Spinal cord (tissue), 10 donors: Measurements from ENCODE around the gene PRDM15. TPM values are rescaled to one million over a fixed set of nuclear protein-coding genes. Genes with fewer than 3 reads are reported as not detected.

Experiments
- DNase-seq, 6 donors: peaks; one replicate each; pipeline versions ENCODE4 v3.0.0 to v3.0.0-alpha.2; 2013 to 2015; ENCODE audit warnings: low spot score in 6 of 6, low read depth in 4 of 6
- H3K27ac ChIP-seq: one replicate; pipeline ENCODE4 v1.5.1; 2013; ENCODE audit warnings: low read depth, low read length, control low read depth
- H3K27me3 ChIP-seq: one replicate; pipeline ENCODE4 v1.6.1; 2013; ENCODE audit warnings: low read length; ENCODE audit not compliant: control insufficient read depth, insufficient read depth
- H3K36me3 ChIP-seq: one replicate; pipeline ENCODE4 v1.6.1; 2013; ENCODE audit warnings: low read length; ENCODE audit not compliant: control insufficient read depth, insufficient read depth
- H3K4me1 ChIP-seq: one replicate; pipeline ENCODE4 v1.6.1; 2013; ENCODE audit warnings: low read length; ENCODE audit not compliant: control insufficient read depth, insufficient read depth
- H3K4me3 ChIP-seq: one replicate; pipeline ENCODE4 v1.5.1; 2013; ENCODE audit warnings: low read depth, low read length, control low read depth
- H3K9me3 ChIP-seq: one replicate; pipeline ENCODE4 v1.6.1; 2013; ENCODE audit warnings: low read length; ENCODE audit not compliant: control insufficient read depth, insufficient read depth
- WGBS: methylation state at CpG from one replicate; pipeline ENCODE4 v1.1.5; 2013; ENCODE audit warnings: missing lambda C conversion rate; ENCODE audit not compliant: insufficient coverage; 5-methylcytosine and 5-hydroxymethylcytosine counted together
- polyA plus RNA-seq, 2 donors: library from polyadenylated mRNA; unstranded; fragments of 120-200 nt; gene quantifications; one replicate each; pipeline ENCODE4 v1.2.1, GENCODE V29; 2013; ENCODE audit not compliant: insufficient read length in 2 of 2
- total RNA-seq, 2 donors: library from RNA; depleted of rRNA in 1 of 2; stranded (reverse); fragments of 120-200 nt in 1 of 2; fragments of >200 nt in 1 of 2; gene quantifications; one replicate each; pipeline versions ENCODE4 v1.2.3 to v1.2.4, GENCODE V29; 2013 to 2014
- donor health status: healthy.

PRDM15 gene
- total and polyA plus RNA-seq, 4 donors, result 4.1 to 7.1 (median 6.3) TPM

DNA sequence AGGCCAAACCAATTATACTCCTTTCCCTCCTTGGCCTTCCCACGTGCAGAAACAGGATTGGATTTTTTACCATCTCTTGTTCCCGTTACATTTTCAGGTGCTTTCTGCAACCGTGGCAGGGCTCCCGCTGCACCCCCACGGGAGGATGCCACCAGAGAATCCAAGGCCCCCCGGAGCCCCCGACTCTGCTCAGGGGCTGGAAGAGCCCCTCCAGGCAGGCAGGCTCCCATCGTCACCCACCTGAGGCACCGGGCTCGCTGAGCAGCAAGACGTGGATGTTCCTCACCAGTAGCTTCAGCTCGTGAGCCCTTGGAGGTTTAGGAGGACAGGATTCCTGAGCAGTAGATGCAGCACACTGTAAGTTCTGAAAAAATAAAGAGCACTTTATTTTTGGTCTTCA is 35.2 kb upstream of the PRDM15 start:
- peaks cover 3% of the 10 kb centered on the region for H3K4me1 ChIP-seq
- WGBS, result 91% methylated on average over 12 of the region's 12 CpGs
- H3K4me3 ChIP-seq, result no peak overlapping the region
- peaks cover 62% of the 10 kb centered on the region for H3K36me3 ChIP-seq
- no peaks in the 10 kb centered on the region for H3K9me3 ChIP-seq
- no peaks in the 10 kb centered on the region for H3K27me3 ChIP-seq
- DNase-seq, result no peak
- H3K27ac ChIP-seq, result no peak overlapping the region

DNA sequence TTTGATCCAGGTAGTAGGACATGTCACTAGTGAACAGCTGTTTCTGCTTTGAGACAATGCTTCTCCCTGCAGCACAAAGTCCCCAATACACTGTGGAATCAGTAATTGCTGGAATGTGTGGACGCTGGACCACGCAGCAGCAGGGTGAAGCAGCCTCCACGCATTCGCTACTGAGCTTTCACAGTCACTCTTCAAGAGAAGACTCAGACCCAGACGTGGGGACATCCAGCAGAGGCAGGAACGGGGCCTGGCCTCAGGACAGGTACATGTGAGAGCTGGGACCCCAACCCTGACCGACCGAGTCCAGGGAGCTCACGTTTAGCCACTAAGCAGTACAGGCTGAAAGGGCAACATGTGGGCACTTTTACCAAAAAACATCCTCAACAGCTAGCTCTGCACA is 34.1 kb upstream of the PRDM15 start:
- Histone ChIP-seq H3K36me3 (peaks cover 60% of the 10 kb centered on the region), H3K9me3 (no peaks in the 10 kb centered on the region), H3K4me3 (no peak overlapping the region), H3K27ac (no peak overlapping the region), H3K27me3 (no peaks in the 10 kb centered on the region), H3K4me1 (peaks cover 3% of the 10 kb centered on the region)
- DNase-seq, result no peak
- WGBS, result 94% methylated on average over 9 of the region's 9 CpGs

DNA sequence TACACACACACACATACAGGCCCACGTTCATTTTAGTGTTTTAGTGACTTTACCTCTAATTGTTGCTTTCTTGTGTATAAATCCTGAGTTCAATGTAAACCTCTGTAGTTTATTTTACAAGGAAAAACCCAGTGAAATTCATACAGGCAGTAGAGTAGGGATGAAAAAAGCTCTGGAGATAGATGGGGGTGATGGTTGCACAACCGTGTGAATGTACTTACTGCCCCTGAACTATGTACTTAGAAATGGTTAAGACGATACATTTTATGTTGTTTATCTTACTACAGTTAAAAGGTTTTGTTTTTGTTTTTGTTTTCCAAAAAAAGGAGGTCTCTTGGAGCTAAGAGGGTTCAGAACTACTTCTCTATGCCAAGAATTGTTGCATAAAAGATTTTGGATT is 29.7 kb upstream of the PRDM15 start:
- Histone ChIP-seq H3K4me1 (no peaks in the 10 kb centered on the region), H3K27ac (no peak overlapping the region), H3K9me3 (no peaks in the 10 kb centered on the region), H3K27me3 (no peaks in the 10 kb centered on the region), H3K4me3 (no peak overlapping the region), H3K36me3 (peaks cover 54% of the 10 kb centered on the region)
- no peak for DNase-seq
- WGBS, result 80% methylated on average over 1 of the region's 3 CpGs

DNA sequence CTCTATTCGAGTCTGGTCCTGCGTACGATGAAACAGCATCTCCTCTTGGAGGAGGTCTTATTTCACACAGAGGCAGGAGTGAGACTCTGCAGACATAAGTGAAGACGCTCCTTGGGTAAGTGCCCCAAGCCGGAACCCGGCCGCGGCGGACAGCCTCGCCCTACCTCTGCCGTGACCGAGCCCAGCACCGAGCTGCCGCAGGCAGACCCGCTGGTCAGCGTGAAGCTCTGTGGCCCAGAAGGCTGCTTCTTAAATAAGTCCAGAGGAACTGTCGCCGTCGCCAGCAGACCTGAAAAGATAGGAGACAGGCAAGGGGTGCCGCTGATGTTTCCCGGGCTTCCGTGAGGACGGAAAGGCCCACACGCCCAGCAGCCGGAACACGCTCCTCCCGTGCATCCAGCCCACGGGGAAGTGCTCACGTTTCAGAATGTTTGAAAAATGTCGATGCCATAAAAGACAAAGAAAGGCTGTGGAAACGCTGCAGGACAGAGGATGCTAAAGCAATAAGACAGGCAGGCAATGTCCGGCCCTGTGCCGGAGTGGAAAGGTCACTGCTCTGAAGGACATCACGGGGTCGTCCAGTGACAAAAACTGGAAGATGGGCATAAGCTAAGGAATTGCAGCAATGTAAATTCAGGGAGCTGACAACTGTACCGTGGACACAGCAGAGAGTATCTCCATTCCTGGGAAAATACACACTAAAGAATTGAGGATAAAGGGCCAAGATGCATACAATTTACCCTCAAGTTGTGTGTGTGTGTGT is 28.5 kb upstream of the PRDM15 start:
- H3K36me3 ChIP-seq, result peaks cover 51% of the 10 kb centered on the region
- no peaks in the 10 kb centered on the region for H3K9me3 ChIP-seq
- no peaks in the 10 kb centered on the region for H3K4me1 ChIP-seq
- WGBS, result 91% methylated on average over 35 of the region's 36 CpGs
- DNase-seq, result no peak
- no peak overlapping the region for H3K27ac ChIP-seq
- H3K27me3 ChIP-seq, result no peaks in the 10 kb centered on the region
- no peak overlapping the region for H3K4me3 ChIP-seq

DNA sequence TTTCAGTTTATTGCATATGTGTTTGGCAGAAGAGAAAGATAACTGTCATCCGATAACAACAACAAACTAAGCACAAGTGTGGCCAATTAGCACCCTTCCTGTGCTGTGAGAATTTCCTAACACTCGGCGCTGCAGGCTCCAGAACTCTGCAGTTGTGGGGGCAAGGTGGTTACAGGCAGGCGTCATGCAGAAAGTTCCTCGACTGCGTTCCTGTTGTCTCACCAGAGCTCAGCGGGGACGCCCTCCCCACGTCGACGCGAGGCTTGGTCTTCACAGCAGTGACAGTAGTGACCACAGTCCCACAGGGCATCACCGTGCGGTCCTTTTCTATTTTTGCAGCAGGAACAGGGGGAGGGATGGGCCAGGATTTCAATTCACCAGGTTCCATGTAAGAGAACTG is 27.6 kb upstream of the PRDM15 start:
- Histone ChIP-seq H3K27ac (no peak overlapping the region), H3K4me3 (no peak overlapping the region), H3K36me3 (peaks cover 43% of the 10 kb centered on the region), H3K4me1 (no peaks in the 10 kb centered on the region), H3K9me3 (no peaks in the 10 kb centered on the region), H3K27me3 (no peaks in the 10 kb centered on the region)
- DNase-seq, result no peak
- 88% methylated on average over 12 of the region's 14 CpGs for WGBS

- DNase-seq, result no peak
- Histone ChIP-seq H3K36me3 (peaks cover 48% of the 10 kb centered on the region), H3K4me1 (no peaks in the 10 kb centered on the region), H3K27me3 (no peaks in the 10 kb centered on the region), H3K9me3 (no peaks in the 10 kb centered on the region), H3K27ac (no peak overlapping the region), H3K4me3 (no peak overlapping the region)
- WGBS, result 88% methylated on average over 19 of the region's 23 CpGs
Measured at GRCh38 chr21:41903559-41904351, 24.6 kb upstream of the PRDM15 start.

- H3K27ac ChIP-seq, result no peak overlapping the region
- H3K27me3 ChIP-seq, result no peaks in the 10 kb centered on the region
- H3K9me3 ChIP-seq, result no peaks in the 10 kb centered on the region
- no peak for DNase-seq
- H3K36me3 ChIP-seq, result peaks cover 48% of the 10 kb centered on the region
- H3K4me3 ChIP-seq, result no peak overlapping the region
- WGBS, result 95% methylated on average over 3 of the region's 8 CpGs
- H3K4me1 ChIP-seq, result peaks cover 3% of the 10 kb centered on the region
Measured at GRCh38 chr21:41902946-41903345, 23.8 kb upstream of the PRDM15 start.

DNA sequence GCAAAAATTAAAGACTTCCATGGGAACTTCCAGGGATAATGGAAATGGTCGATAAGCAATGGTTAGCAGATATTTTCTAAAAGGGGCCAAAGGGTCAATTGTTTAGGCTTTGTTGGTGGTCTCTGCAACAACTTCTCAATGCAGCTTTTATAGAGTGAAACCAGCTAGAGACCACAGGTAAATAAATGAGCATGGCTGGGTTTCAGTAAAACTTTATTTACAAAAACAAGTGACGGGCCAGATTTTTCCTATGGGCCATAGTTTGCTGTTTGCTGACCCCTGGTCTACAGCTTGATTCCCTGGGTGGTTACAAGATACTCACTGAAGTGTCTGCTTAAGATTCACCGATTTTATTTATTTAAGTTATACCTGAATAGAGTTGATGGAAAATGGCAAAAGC is 22.6 kb upstream of the PRDM15 start:
- Histone ChIP-seq H3K27me3 (no peaks in the 10 kb centered on the region), H3K9me3 (no peaks in the 10 kb centered on the region), H3K4me3 (no peak overlapping the region), H3K27ac (no peak overlapping the region), H3K36me3 (peaks cover 48% of the 10 kb centered on the region), H3K4me1 (peaks cover 14% of the 10 kb centered on the region)
- no peak for DNase-seq
- 90% methylated on average over 2 of the region's 3 CpGs for WGBS

- Histone ChIP-seq H3K36me3 (peaks cover 44% of the 10 kb centered on the region), H3K27ac (no peak overlapping the region), H3K4me1 (peaks cover 15% of the 10 kb centered on the region), H3K4me3 (no peak overlapping the region), H3K9me3 (no peaks in the 10 kb centered on the region), H3K27me3 (no peaks in the 10 kb centered on the region)
- WGBS, result no CpG with 5 or more reads among the region's 12 CpGs
- no peak for DNase-seq
Measured at GRCh38 chr21:41901099-41901498, 22.0 kb upstream of the PRDM15 start.

DNA sequence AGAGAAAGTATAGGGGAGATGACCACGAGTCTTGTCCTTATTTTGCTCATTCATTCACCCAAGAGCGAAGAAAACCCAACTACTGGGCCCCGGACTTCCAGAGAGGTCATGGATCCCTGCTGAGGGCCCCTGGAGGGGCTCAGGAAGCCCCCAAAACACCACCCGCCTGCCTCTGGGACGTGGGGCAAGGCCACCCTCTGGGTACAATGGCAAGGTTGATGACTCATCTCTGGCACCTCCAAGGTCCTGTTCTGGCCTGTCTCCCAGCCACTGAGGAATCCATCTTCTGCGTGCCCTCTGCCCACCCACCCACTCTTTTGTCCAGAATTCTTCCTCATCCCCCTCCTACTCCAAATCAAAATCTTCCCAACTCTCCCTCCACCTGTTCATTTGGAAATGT is 21.3 kb upstream of the PRDM15 start:
- peaks cover 40% of the 10 kb centered on the region for H3K36me3 ChIP-seq
- H3K27ac ChIP-seq, result no peak overlapping the region
- DNase-seq, result no peak
- H3K27me3 ChIP-seq, result no peaks in the 10 kb centered on the region
- no peaks in the 10 kb centered on the region for H3K9me3 ChIP-seq
- no peak overlapping the region for H3K4me3 ChIP-seq
- WGBS, result 77% methylated on average over 5 of the region's 6 CpGs
- H3K4me1 ChIP-seq, result peaks cover 15% of the 10 kb centered on the region
